ENCODE results near the gene LZTS3. TPM values are rescaled to one million over a fixed set of nuclear protein-coding genes. Genes with fewer than 3 reads are reported as not detected.
A peak's percentile ranks its signal among the peaks of the same experiment; 100 is the strongest.
"Not testable (repeated sequence)": the region's sequence is repeated elsewhere in the genome, so short reads cannot be mapped to it uniquely, and the experiment has no call there.

Gene LZTS3
- total RNA-seq, 1 donor from 2014 or later, result 12.0 TPM

- DNase-seq, result no peak
Observed at GRCh38 chr20:3166913-3167342, 6.4 kb downstream of the LZTS3 start.

GRCh38 chr20:3166338-3166912 lies 6.9 kb downstream of the LZTS3 start:
- no peak for DNase-seq

- peak; percentile 58 for DNase-seq
Observed at GRCh38 chr20:3165473-3166337, 7.6 kb downstream of the LZTS3 start.

GRCh38 chr20:3164763-3165410 lies 8.5 kb downstream of the LZTS3 start:
- no peak for DNase-seq

- no peak for DNase-seq
Observed at GRCh38 chr20:3164043-3164762, 9.1 kb downstream of the LZTS3 start.

- no peak for DNase-seq
Observed at GRCh38 chr20:3163099-3164042, 10.0 kb downstream of the LZTS3 start.

GRCh38 chr20:3162080-3162611 lies 11.2 kb downstream of the LZTS3 start:
- no peak for DNase-seq

- no peak for DNase-seq
Observed at GRCh38 chr20:3161316-3162079, 11.9 kb downstream of the LZTS3 start.

GRCh38 chr20:3160418-3160817 lies 12.9 kb downstream of the LZTS3 start:
- DNase-seq, result no peak

GRCh38 chr20:3158968-3159431 lies 14.3 kb downstream of the LZTS3 start:
- no peak for DNase-seq

GRCh38 chr20:3157817-3158216 lies 15.5 kb downstream of the LZTS3 start:
- no peak for DNase-seq

GRCh38 chr20:3156811-3157619 lies 16.3 kb downstream of the LZTS3 start:
- DNase-seq, result no peak

- DNase-seq, result not testable (repeated sequence)
Observed at GRCh38 chr20:3152057-3152644, 21.2 kb downstream of the LZTS3 start.

GRCh38 chr20:3150908-3151307 lies 22.4 kb downstream of the LZTS3 start:
- DNase-seq, result no peak

- DNase-seq, result no peak
Observed at GRCh38 chr20:3146732-3147341, 26.5 kb downstream of the LZTS3 start.

- DNase-seq, result no peak
Observed at GRCh38 chr20:3141757-3142156, 31.6 kb downstream of the LZTS3 start.

GRCh38 chr20:3137492-3137891 lies 35.9 kb downstream of the LZTS3 start:
- DNase-seq, result no peak

GRCh38 chr20:3135507-3136070 lies 37.8 kb downstream of the LZTS3 start:
- no peak for DNase-seq

Measured in occipital lobe (tissue), 2 donors.